ENCODE data around the gene KCNQ1. TPM values are rescaled to one million over a fixed set of nuclear protein-coding genes. Genes with fewer than 3 reads are reported as not detected.
A peak's percentile ranks its signal among the peaks of the same experiment; 100 is the strongest.

Gene KCNQ1
- total and polyA plus RNA-seq, 2 of the 13 experiments (the other 11 are each of a cell fraction or from before 2014, with no cell fraction given): 0.02 to 0.08 TPM

DNA sequence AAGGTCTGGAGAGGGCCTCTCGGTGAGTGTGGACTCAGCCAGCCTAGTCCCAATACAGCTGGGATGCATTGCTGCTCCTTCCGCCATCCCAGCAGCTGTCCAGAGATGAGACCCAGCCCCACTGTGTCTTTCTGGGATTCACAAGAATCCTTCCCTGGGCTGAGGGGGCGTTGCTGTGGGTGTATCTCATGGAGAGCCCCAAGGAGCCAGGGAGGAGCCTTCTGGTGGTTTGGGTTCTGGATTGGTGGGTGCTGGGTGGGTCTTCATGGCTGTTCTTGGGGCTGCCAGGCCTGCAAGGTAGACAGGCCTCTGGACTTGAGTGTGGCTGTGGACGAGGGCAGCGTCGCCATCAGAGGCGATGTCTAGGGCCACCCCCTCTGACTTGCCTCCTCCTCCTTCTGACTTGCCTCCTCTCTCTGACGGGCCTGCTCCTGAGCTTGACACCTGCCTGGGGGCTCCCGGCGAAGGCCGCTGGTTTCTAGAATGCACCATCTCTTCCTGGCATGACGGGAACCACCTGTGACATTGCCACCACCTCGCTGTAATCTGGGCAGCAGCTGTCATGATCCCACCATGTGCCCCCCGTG, 17.2 kb downstream of the KCNQ1 start:
- Histone ChIP-seq H3K4me2 (ENCODE audit: low read depth, low read length) (no peak overlapping the region), H3K27ac (ENCODE audit: extremely low read length, insufficient read depth, low read length) (no peak overlapping the region), H3K79me2 (ENCODE audit: insufficient read depth, low read length) (no peaks in the 10 kb centered on the region), H3K9ac (ENCODE audit: insufficient read depth, low read depth, low read length) (no peak overlapping the region), H3K27me3 (ENCODE audit: control insufficient read depth in 1 of 2, insufficient read depth in 2 of 2, low read length in 2 of 2) (peaks cover 14 to 86% of the 10 kb centered on the region in 2 experiments), H2AFZ (ENCODE audit: low read length) (no peak overlapping the region), H3K4me3 (replicated peaks in 1 of 3; ENCODE audit: insufficient read depth in 1 of 3, low read depth in 2 of 3, low read length in 3 of 3) (no peak overlapping the region), H3K36me3 (replicated peaks in 1 of 2; ENCODE audit: control insufficient read depth in 1 of 2, insufficient read depth in 2 of 2, low read length in 2 of 2) (no peaks in the 10 kb centered on the region), H4K20me1 (ENCODE audit: insufficient read depth, low read length) (no peaks in the 10 kb centered on the region), H3K4me1 (ENCODE audit: insufficient read depth, low read length) (peaks cover 21% of the 10 kb centered on the region), H3K9me3 (ENCODE audit: low read length) (no peaks in the 10 kb centered on the region)
- in situ Hi-C loops (cut with HindIII; ENCODE audit: extremely low pct_ligation_motif_present, low pct_unique_long_range_greater_than_20kb): no loop called here
- BruUV-seq (replicated peaks): no TSS peak
- ATAC-seq (no peak), FAIRE-seq (no peak), DNase-seq (ENCODE audit: low spot score) (no peak)
- intact Hi-C loops (cut with micrococcal nuclease; ENCODE audit: unreplicated experiment): no loop called here
- POLR2A ChIA-PET: no interaction called here
- WGBS (ENCODE audit: low lambda C conversion rate): 51% methylated on average over 11 of the region's 14 CpGs
- CTCF ChIA-PET (ENCODE audit: low intra/inter-chr PET ratio, low total read pairs): no interaction called here
- TF ChIP-seq MTF2 (CRISPR knock-in tag; IDR thresholded peaks at IDR 0.05; ENCODE audit: borderline replicate concordance): no peak
- TF ChIP-seq, protein P1, sequence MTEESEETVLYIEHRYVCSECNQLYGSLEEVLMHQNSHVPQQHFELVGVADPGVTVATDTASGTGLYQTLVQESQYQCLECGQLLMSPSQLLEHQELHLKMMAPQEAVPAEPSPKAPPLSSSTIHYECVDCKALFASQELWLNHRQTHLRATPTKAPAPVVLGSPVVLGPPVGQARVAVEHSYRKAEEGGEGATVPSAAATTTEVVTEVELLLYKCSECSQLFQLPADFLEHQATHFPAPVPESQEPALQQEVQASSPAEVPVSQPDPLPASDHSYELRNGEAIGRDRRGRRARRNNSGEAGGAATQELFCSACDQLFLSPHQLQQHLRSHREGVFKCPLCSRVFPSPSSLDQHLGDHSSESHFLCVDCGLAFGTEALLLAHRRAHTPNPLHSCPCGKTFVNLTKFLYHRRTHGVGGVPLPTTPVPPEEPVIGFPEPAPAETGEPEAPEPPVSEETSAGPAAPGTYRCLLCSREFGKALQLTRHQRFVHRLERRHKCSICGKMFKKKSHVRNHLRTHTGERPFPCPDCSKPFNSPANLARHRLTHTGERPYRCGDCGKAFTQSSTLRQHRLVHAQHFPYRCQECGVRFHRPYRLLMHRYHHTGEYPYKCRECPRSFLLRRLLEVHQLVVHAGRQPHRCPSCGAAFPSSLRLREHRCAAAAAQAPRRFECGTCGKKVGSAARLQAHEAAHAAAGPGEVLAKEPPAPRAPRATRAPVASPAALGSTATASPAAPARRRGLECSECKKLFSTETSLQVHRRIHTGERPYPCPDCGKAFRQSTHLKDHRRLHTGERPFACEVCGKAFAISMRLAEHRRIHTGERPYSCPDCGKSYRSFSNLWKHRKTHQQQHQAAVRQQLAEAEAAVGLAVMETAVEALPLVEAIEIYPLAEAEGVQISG (CRISPR knock-in tag; IDR thresholded peaks at IDR 0.05): no peak
- no peak for TF ChIP-seq ZNF549 (CRISPR knock-in tag; IDR thresholded peaks at IDR 0.05)
- TF ChIP-seq, protein P2, sequence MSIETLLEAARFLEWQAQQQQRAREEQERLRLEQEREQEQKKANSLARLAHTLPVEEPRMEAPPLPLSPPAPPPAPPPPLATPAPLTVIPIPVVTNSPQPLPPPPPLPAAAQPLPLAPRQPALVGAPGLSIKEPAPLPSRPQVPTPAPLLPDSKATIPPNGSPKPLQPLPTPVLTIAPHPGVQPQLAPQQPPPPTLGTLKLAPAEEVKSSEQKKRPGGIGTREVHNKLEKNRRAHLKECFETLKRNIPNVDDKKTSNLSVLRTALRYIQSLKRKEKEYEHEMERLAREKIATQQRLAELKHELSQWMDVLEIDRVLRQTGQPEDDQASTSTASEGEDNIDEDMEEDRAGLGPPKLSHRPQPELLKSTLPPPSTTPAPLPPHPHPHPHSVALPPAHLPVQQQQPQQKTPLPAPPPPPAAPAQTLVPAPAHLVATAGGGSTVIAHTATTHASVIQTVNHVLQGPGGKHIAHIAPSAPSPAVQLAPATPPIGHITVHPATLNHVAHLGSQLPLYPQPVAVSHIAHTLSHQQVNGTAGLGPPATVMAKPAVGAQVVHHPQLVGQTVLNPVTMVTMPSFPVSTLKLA (IDR thresholded peaks at IDR 0.05): 0 out of 2 replicates have a peak, but pooled peaks have one; percentile 20
- no peak for TF ChIP-seq POGZ (CRISPR knock-in tag; IDR thresholded peaks at IDR 0.05)
- TF ChIP-seq, protein P3, sequence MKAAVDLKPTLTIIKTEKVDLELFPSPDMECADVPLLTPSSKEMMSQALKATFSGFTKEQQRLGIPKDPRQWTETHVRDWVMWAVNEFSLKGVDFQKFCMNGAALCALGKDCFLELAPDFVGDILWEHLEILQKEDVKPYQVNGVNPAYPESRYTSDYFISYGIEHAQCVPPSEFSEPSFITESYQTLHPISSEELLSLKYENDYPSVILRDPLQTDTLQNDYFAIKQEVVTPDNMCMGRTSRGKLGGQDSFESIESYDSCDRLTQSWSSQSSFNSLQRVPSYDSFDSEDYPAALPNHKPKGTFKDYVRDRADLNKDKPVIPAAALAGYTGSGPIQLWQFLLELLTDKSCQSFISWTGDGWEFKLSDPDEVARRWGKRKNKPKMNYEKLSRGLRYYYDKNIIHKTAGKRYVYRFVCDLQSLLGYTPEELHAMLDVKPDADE (CRISPR knock-in tag; IDR thresholded peaks at IDR 0.05): no peak
- TF ChIP-seq, protein P4, sequence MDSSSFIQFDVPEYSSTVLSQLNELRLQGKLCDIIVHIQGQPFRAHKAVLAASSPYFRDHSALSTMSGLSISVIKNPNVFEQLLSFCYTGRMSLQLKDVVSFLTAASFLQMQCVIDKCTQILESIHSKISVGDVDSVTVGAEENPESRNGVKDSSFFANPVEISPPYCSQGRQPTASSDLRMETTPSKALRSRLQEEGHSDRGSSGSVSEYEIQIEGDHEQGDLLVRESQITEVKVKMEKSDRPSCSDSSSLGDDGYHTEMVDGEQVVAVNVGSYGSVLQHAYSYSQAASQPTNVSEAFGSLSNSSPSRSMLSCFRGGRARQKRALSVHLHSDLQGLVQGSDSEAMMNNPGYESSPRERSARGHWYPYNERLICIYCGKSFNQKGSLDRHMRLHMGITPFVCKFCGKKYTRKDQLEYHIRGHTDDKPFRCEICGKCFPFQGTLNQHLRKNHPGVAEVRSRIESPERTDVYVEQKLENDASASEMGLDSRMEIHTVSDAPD (CRISPR knock-in tag; IDR thresholded peaks at IDR 0.05): no peak
- TF ChIP-seq ONECUT2 (CRISPR knock-in tag; IDR thresholded peaks at IDR 0.05): no peak

Data from HepG2 (cell line).